Activated T-cell treated with anti-CD3 and anti-CD28 coated beads, Interleukin-2, amount 50 U/mL, for 72 hours (primary cell): ENCODE results near the gene VPS37C. TPM values are rescaled to one million over a fixed set of nuclear protein-coding genes. Genes with fewer than 3 reads are reported as not detected.
"Not testable (repeated sequence)": the region's sequence is repeated elsewhere in the genome, so short reads cannot be mapped to it uniquely, and the experiment has no call there.

ENCODE experiments used
- ATAC-seq, 2 donors: fragments of 150-1000 bp; cut with Tn5 transposase; replicated peaks in 1 of 2; 2 replicates each; pipeline ENCODE4 v1.10.0; 2021; ENCODE audit warnings: moderate library complexity in 2 of 2, mild to moderate bottlenecking in 1 of 2
- DNase-seq, 2 donors: peaks; one replicate each; pipeline ENCODE4 v3.0.0; 2021 to 2022; ENCODE audit warnings: mixed read lengths in 1 of 2
- H3K27ac Mint-ChIP-seq: one replicate; pipeline ENCODE4 v1.8.0; 2022; ENCODE audit warnings: mild to moderate bottlenecking, moderate library complexity, mixed read lengths
- H3K27me3 Mint-ChIP-seq: one replicate; pipeline ENCODE4 v1.8.0; 2022; ENCODE audit warnings: low read depth, mixed read lengths
- H3K36me3 Mint-ChIP-seq, 2 donors: one replicate each; pipeline ENCODE4 v1.8.0; 2022; ENCODE audit warnings: mixed read lengths in 2 of 2, mild to moderate bottlenecking in 1 of 2; ENCODE audit not compliant: insufficient read depth in 2 of 2
- H3K4me1 Mint-ChIP-seq: one replicate; pipeline ENCODE4 v1.8.0; 2022; ENCODE audit warnings: low read depth, mixed read lengths
- H3K4me3 Mint-ChIP-seq, 2 donors: one replicate each; pipeline ENCODE4 v1.8.0; 2022; ENCODE audit warnings: mild to moderate bottlenecking in 2 of 2, mixed read lengths in 2 of 2, moderate library complexity in 2 of 2
- H3K9me3 Mint-ChIP-seq, 2 donors: one replicate each; pipeline ENCODE4 v1.8.0; 2022; ENCODE audit warnings: mixed read lengths in 2 of 2
- total RNA-seq, 2 donors: library from RNA; stranded (reverse); gene quantifications; one replicate each; pipeline ENCODE4 v1.2.3, GENCODE V29; 2022

VPS37C gene
- total RNA-seq, 2 donors from 2014 or later = 13.0 to 14.9 TPM

DNA sequence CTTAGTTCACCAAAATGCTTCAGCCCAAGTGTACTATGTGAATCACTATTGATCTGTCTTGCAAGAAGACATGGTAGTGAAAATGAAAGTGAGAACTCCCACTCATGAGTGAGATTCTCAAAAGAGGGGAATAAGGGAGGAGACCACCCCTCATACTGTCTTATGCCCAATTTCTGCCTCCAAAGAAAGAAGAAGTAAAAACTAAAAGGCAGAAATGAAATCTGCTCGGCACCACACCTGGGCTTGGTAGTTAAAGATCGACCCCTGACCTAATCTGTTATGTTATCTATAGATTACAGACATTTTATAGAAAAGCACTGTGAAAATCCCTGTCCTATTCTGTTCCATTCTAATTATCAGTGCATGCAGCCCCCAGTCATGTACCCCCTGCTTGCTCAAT lies 63.0 kb downstream of the VPS37C start:
- H3K4me1 Mint-ChIP-seq = peaks cover 33% of the 10 kb centered on the region
- not testable (repeated sequence) for H3K4me3 Mint-ChIP-seq, H3K36me3 Mint-ChIP-seq, DNase-seq, H3K9me3 Mint-ChIP-seq, H3K27me3 Mint-ChIP-seq, ATAC-seq, H3K27ac Mint-ChIP-seq

DNA sequence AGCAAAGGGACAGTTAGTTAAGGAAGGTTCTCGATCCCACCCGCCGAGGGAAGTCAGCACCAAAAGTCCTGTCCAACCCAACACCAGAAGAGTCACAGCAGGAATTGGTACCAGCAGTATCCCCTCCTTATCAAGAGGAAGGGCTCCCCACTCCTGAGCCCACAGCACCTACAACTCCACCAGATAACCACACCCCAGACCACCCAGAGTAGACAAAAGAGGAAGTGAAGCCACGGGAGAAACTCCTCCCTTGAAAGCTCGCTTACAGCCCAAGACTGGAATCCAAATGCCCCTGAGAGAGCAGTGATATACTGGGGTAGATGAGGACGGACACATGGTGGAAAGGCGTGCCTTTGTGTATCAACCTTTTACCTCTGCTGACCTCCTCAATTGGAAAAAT lies 66.2 kb downstream of the VPS37C start:
- no peaks in the 10 kb centered on the region for H3K27me3 Mint-ChIP-seq
- peaks cover 0 to 2% of the 10 kb centered on the region in 2 donors for H3K9me3 Mint-ChIP-seq
- peaks cover 8 to 10% of the 10 kb centered on the region in 2 donors for H3K36me3 Mint-ChIP-seq
- peak overlapping the region in 1 of 2 donors; percentile 44 for H3K4me3 Mint-ChIP-seq
- H3K27ac Mint-ChIP-seq = peak overlapping the region; percentile 31
- no peak for DNase-seq
- H3K4me1 Mint-ChIP-seq = peaks cover 65% of the 10 kb centered on the region
- ATAC-seq = no peak

DNA sequence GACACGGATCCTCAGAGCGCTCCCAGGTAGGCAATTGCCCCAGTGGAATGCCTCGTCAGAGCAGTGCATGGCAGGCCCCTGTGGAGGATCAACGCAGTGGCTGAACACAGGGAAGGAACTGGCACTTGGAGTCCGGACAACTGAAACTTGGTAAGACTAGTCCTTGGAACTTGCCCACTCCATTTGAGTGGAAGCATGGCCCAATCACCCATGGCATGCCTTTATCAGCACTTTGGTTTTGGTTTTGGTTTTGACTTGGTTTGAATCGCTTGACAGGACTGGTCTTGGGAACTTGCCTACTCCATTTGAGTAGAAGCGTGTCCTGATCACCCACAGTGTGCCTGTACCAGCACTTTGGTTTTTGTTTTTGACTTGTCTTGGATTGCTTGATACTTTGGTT lies 67.1 kb downstream of the VPS37C start:
- Mint-ChIP-seq H3K4me3 (peak overlapping the region; percentile 44 to 97), H3K4me1 (peaks cover 72% of the 10 kb centered on the region), H3K27ac (peak overlapping the region; percentile 31), H3K36me3 (peaks cover 10% of the 10 kb centered on the region in 2 donors)
- not testable (repeated sequence) for H3K27me3 Mint-ChIP-seq, H3K9me3 Mint-ChIP-seq, ATAC-seq, DNase-seq

DNA sequence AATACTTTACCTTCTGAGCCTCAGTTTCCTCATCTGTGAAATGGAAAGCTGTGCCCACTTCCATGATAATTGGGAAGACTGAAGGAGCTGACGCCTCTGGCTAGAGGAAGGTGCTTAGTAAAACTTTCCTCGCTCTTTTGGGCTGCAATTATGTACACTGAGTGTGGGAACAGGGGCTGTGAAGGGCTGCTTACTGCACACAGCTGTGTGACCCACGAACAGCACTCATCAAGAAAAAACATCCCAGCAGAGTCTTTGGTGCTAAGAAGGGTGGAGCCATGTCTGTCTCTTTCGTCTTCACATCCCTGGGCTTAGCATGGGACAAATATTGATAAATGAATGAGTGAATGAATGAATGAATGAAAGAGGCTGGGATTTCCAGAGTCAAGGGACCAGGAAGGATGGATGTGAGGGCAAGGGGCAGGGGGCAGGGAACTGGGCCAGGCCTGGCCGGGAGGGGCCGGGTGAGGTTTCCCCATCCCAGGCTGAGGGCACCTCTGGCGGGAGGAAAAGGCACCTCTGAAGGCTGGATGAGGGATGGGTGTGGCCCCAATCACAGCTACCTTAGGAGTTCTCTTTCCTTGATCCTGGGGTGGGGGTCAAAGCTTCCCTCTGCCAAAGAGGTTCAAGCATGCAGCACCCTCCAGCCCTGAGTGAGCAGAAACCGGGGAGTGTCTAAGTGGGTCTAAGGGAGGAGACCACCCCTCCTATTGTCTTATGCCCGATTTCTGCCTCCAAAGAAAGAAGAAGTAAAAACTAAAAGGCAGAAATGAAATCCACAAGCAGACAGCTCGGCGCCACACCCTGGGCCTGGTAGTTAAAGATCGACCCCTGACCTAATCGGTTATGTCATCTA lies 68.1 kb downstream of the VPS37C start:
- H3K4me3 Mint-ChIP-seq = peak overlapping the region; percentile 93 to 97
- H3K36me3 Mint-ChIP-seq = peaks cover 10% of the 10 kb centered on the region in 2 donors
- no peaks in the 10 kb centered on the region for H3K27me3 Mint-ChIP-seq
- no peak for DNase-seq
- no peak for ATAC-seq
- peaks cover 0 to 2% of the 10 kb centered on the region in 2 donors for H3K9me3 Mint-ChIP-seq
- peaks cover 79% of the 10 kb centered on the region for H3K4me1 Mint-ChIP-seq
- peak overlapping the region; percentile 95 for H3K27ac Mint-ChIP-seq

DNA sequence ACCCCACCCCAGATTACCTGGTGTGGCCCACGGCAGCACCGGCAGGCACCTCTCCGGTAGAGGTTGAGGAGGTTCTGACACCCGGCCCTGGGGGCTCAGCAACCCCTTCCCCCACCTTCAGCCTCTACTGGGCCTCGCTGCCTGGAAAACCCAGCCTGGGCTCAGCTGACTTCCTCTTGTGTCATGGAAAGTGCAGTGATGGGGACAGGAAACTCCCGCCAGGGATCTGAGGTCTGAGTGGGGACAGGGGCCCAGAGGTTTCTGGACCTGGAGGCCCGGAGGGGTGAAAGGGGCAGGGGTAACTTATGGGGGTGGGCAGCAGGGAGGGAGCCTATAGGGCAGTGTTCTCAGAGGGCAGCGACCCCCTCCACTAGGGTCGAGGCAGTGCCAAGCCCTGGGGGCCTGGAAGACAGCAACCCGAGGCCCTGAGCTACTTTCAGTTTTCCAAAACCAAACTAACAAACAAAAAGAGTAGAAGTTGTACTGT lies 68.9 kb downstream of the VPS37C start:
- peaks cover 0 to 2% of the 10 kb centered on the region in 2 donors for H3K9me3 Mint-ChIP-seq

DNA sequence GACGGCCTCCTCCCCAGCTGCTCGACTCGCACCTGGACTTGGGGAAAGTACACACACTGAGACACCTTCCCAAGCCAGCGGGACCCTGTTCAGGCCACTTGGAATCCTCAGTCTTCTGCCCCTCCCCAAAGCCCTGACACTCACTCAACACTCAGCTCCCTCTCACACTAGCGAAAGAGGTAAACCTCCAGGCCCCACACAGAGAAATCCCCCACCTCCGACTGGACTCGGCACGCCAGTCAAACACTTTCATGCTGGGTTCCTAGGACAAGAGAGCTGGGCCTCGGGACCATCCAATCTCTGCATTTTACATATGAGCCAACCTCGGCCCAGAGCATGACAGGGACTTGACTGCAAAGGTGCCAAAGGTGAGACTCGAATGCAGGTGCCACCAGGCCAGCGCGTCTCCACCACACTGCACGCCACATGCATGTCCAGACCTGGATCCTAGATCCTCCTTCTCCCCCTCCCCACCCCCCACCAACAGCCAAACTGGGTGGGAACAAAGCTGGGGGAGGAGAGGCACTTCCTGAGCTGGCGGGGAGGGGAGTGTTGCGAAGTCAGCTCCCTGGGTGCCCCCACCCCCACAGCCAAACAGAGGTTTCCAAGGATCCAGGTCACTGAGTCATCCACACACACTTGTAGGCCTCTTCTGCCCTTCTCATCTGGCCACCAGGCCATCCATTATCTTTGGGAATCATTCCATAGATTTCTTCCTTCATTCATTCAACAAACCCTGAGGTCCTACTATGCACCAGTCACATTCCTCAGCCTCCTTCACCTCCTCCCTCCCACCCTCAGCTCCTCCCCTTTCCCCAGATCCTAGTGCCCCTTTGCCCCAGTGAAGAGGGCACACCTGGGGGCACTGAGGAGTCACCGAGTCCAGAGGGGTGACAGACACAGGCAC lies 69.6 kb downstream of the VPS37C start:
- DNase-seq = peak; percentile 63 to 70
- Mint-ChIP-seq H3K4me3 (peak overlapping the region; percentile 93 to 97), H3K27me3 (no peaks in the 10 kb centered on the region), H3K27ac (peak overlapping the region; percentile 95), H3K36me3 (peaks cover 13% of the 10 kb centered on the region in 2 donors), H3K4me1 (peaks cover 89% of the 10 kb centered on the region), H3K9me3 (peaks cover 0 to 2% of the 10 kb centered on the region in 2 donors)
- ATAC-seq = peak; percentile 66 to 77

More for the DNA sequence above, 68.9 kb downstream of the VPS37C start:
- Mint-ChIP-seq H3K4me3 (peak overlapping the region; percentile 93 to 97), H3K27me3 (no peaks in the 10 kb centered on the region), H3K27ac (peak overlapping the region; percentile 95), H3K4me1 (peaks cover 87% of the 10 kb centered on the region), H3K36me3 (peaks cover 13% of the 10 kb centered on the region in 2 donors)
- DNase-seq (peak; percentile 70 to 74), ATAC-seq (peak; percentile 65 to 76)

DNA sequence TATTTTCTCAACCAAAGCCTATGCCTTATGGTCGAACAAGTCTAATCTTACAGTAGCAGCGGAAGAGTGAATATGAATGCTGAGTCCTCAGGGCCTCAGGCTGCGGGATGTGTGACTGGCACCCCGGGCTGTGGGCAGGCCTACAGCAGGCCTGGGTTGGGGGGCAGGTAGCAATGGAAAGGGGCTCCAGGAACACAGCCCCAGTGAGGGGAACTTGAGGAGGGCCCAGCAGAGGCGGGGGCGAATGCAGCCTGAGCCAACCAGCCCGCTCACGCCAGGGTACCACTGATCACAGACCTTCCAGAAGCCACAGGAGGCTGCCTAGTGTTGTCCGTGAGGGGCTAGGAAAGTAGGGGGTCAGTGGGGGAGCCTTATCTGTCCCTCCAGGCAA lies 70.2 kb downstream of the VPS37C start:
- Mint-ChIP-seq H3K4me1 (peaks cover 83% of the 10 kb centered on the region), H3K27me3 (no peaks in the 10 kb centered on the region), H3K4me3 (peak overlapping the region; percentile 93 to 97), H3K36me3 (peaks cover 13% of the 10 kb centered on the region in 2 donors), H3K9me3 (peaks cover 0 to 2% of the 10 kb centered on the region in 2 donors), H3K27ac (peak overlapping the region; percentile 95)
- DNase-seq (peak in 1 of 2 donors; percentile 3), ATAC-seq (peak; percentile 10 to 11)

DNA sequence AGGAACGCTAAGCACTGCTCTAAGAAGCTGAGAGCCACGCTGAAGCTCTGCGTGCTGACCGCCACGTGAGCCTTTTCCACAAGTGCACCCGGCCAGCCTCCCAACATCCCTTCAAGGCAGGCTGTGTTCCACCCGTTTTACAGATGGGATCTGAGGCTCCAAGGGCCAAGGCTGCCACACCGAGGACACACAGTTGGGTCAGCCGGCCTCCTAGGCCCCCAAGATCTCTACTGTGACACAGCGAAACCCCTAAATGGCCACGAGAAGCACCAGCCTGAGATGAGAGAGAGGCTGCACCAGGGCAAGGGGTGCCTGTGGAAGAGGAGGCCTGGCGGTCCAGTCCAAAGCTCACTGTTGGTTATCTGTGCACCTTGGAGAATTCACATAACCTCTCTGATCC lies 70.7 kb downstream of the VPS37C start:
- peaks cover 0 to 2% of the 10 kb centered on the region in 2 donors for H3K9me3 Mint-ChIP-seq
- peak in 1 of 2 donors; percentile 0 for DNase-seq
- H3K4me1 Mint-ChIP-seq = peaks cover 79% of the 10 kb centered on the region
- no peaks in the 10 kb centered on the region for H3K27me3 Mint-ChIP-seq
- peak overlapping the region; percentile 93 to 97 for H3K4me3 Mint-ChIP-seq
- no peak for ATAC-seq
- peak overlapping the region; percentile 95 for H3K27ac Mint-ChIP-seq
- peaks cover 13% of the 10 kb centered on the region in 2 donors for H3K36me3 Mint-ChIP-seq

DNA sequence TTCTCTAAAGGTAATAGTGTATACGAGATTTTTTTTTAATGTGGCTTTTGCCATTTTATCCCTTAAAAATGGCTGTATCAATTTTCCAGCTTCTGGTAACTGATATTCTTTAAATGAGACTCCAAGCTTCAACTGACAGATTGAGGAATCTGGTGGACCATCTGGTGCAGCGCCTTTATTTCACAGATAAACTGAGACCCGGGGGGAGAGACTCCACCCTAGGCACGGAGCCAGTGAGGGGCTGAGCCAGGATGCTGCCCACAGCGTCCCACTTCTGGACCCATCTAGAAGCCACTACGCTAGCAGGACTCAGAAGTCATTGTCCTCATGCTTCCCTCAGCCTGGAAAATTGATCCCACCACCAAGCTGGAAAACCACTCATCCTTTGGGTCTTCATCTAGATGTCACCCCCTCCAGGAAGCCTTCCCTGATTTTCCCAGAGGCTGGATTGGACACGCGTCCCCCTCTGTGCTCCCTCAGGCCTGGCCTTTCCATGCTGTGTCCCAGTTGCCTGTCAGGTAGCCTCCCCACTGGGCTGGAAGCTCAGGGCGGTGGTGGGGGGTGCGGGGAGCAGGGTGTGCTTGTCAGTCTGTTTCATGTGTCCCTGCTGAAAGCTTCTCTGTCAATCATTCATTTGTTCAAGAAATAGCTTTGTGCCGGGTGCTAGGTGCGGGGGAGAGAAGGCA lies 71.3 kb downstream of the VPS37C start:
- Mint-ChIP-seq H3K27me3 (no peaks in the 10 kb centered on the region), H3K36me3 (peaks cover 13% of the 10 kb centered on the region in 2 donors), H3K9me3 (peaks cover 0 to 2% of the 10 kb centered on the region in 2 donors), H3K4me1 (peaks cover 73% of the 10 kb centered on the region), H3K4me3 (peak overlapping the region; percentile 93 to 97), H3K27ac (peak overlapping the region; percentile 57)
- DNase-seq (peak in 1 of 2 donors; percentile 0), ATAC-seq (no peak)

GRCh38 chr11:61087426-61088119 lies 73.7 kb downstream of the VPS37C start:
- DNase-seq (peak in 1 of 2 donors; percentile 0), ATAC-seq (no peak)
- Mint-ChIP-seq H3K4me1 (peaks cover 66% of the 10 kb centered on the region), H3K4me3 (peak overlapping the region; percentile 65 to 73), H3K9me3 (peaks cover 3% of the 10 kb centered on the region in 2 donors), H3K27ac (peak overlapping the region; percentile 0), H3K27me3 (no peaks in the 10 kb centered on the region), H3K36me3 (peaks cover 15 to 20% of the 10 kb centered on the region in 2 donors)

GRCh38 chr11:61083601-61084147 lies 77.6 kb downstream of the VPS37C start:
- Mint-ChIP-seq H3K4me3 (peak overlapping the region; percentile 81 to 83), H3K4me1 (peaks cover 71% of the 10 kb centered on the region), H3K36me3 (peaks cover 12 to 14% of the 10 kb centered on the region in 2 donors), H3K27ac (peak overlapping the region; percentile 76), H3K9me3 (peaks cover 3% of the 10 kb centered on the region in 2 donors), H3K27me3 (no peaks in the 10 kb centered on the region)
- DNase-seq = peak; percentile 72 to 86
- peak; percentile 71 to 85 for ATAC-seq
